Activated CD8-positive, alpha-beta T cell treated with anti-CD3 and anti-CD28 coated beads, Interleukin-2, amount 10 ng/mL, durations not matched to agents 7 days and 5 days (primary cell): ENCODE data around the gene UMAD1. TPM values are rescaled to one million over a fixed set of nuclear protein-coding genes. Genes with fewer than 3 reads are reported as not detected.

Source experiments
- ATAC-seq: fragments of 150-1000 bp; cut with Tn5 transposase; one replicate; pipeline ENCODE4 v1.10.0; 2021; ENCODE audit warnings: moderate library complexity
- CTCF ChIA-PET: fragments of 350-600 bp; sonication (Branson Sonifier 250); formaldehyde crosslinking; loops from one replicate; lab custom pipeline; 2021; ENCODE audit warnings: antibody characterized with exemption; lab: Charles Lee
- POLR2A ChIA-PET: fragments of 350-600 bp; sonication (Branson Sonifier 250); formaldehyde crosslinking; loops from one replicate; lab custom pipeline; 2021; ENCODE audit warnings: antibody characterized with exemption; lab: Charles Lee
- DNase-seq: peaks from one replicate; pipeline ENCODE4 v3.0.0-alpha.2; 2020
- H3K27ac Mint-ChIP-seq: one replicate; pipeline ENCODE4 v1.8.0; 2021; ENCODE audit warnings: mild to moderate bottlenecking, mixed read lengths
- H3K27me3 Mint-ChIP-seq: one replicate; pipeline ENCODE4 v1.8.0; 2021; ENCODE audit warnings: low read depth, mixed read lengths
- H3K36me3 Mint-ChIP-seq: one replicate; pipeline ENCODE4 v1.8.0; 2021; ENCODE audit warnings: low read depth, mixed read lengths
- H3K4me1 Mint-ChIP-seq: one replicate; pipeline ENCODE4 v1.8.0; 2021; ENCODE audit warnings: low read depth, mixed read lengths
- H3K4me3 Mint-ChIP-seq: one replicate; pipeline ENCODE4 v1.8.0; 2021; ENCODE audit warnings: mild to moderate bottlenecking, mixed read lengths
- H3K9me3 Mint-ChIP-seq: one replicate; pipeline ENCODE4 v1.8.0; 2022; ENCODE audit warnings: mixed read lengths; ENCODE audit not compliant: insufficient read depth
- total RNA-seq, 2 experiments: library from RNA; stranded (reverse); gene quantifications; one replicate each; pipeline ENCODE4 v1.2.3, GENCODE V29; 2021

Gene UMAD1
- total RNA-seq, 2 experiments from 2014 or later: 11.9 to 12.3 TPM

- CTCF ChIA-PET: interaction anchor here (1.7 to 2.8 kb wide), 2 partner anchors 13 kb away, joined by 7 to 16 read pairs; no protein-coding TSS in a partner anchor
- DNase-seq: no peak
- H3K27me3 Mint-ChIP-seq: no peaks in the 10 kb centered on the region
- POLR2A ChIA-PET: no interaction called here
- no peaks in the 10 kb centered on the region for H3K9me3 Mint-ChIP-seq
- H3K4me1 Mint-ChIP-seq: peaks cover 9% of the 10 kb centered on the region
- no peak overlapping the region for H3K27ac Mint-ChIP-seq
- no peak overlapping the region for H3K4me3 Mint-ChIP-seq
- peaks cover 7% of the 10 kb centered on the region for H3K36me3 Mint-ChIP-seq
- ATAC-seq: no peak
Measured at GRCh38 chr7:7693881-7694280, 53.3 kb downstream of the UMAD1 start.

- H3K4me1 Mint-ChIP-seq: peaks cover 9% of the 10 kb centered on the region
- CTCF ChIA-PET: interaction anchor here (1.7 kb wide), 1 partner anchor 14 kb away, joined by 7 read pairs; no protein-coding TSS in a partner anchor
- H3K27me3 Mint-ChIP-seq: no peaks in the 10 kb centered on the region
- no peak for DNase-seq
- H3K4me3 Mint-ChIP-seq: no peak overlapping the region
- ATAC-seq: no peak
- peaks cover 7% of the 10 kb centered on the region for H3K36me3 Mint-ChIP-seq
- no peaks in the 10 kb centered on the region for H3K9me3 Mint-ChIP-seq
- POLR2A ChIA-PET: no interaction called here
- H3K27ac Mint-ChIP-seq: no peak overlapping the region
Measured at GRCh38 chr7:7694542-7694941, 54.0 kb downstream of the UMAD1 start.

GRCh38 chr7:7695111-7695817, 54.7 kb downstream of the UMAD1 start:
- peaks cover 7% of the 10 kb centered on the region for H3K36me3 Mint-ChIP-seq
- DNase-seq (no peak), ATAC-seq (no peak)
- no peak overlapping the region for H3K27ac Mint-ChIP-seq
- ChIA-PET POLR2A (no interaction called here), CTCF (interaction anchor here (1.7 kb wide), 1 partner anchor 14 kb away, joined by 7 read pairs; no protein-coding TSS in a partner anchor)
- H3K4me3 Mint-ChIP-seq: no peak overlapping the region
- H3K27me3 Mint-ChIP-seq: no peaks in the 10 kb centered on the region
- H3K4me1 Mint-ChIP-seq: peaks cover 12% of the 10 kb centered on the region
- no peaks in the 10 kb centered on the region for H3K9me3 Mint-ChIP-seq

- Mint-ChIP-seq H3K4me1 (peaks cover 12% of the 10 kb centered on the region), H3K4me3 (no peak overlapping the region), H3K36me3 (peaks cover 7% of the 10 kb centered on the region), H3K27ac (no peak overlapping the region), H3K27me3 (no peaks in the 10 kb centered on the region), H3K9me3 (no peaks in the 10 kb centered on the region)
- ChIA-PET POLR2A (no interaction called here), CTCF (interaction anchor here (1.1 to 3.1 kb wide), 3 partner anchors 15 to 520 kb away, joined by 3 to 15 read pairs (median 3); no protein-coding TSS in a partner anchor)
- ATAC-seq (no peak), DNase-seq (no peak)
Measured at GRCh38 chr7:7696458-7697119, 56.0 kb downstream of the UMAD1 start.

- no peaks in the 10 kb centered on the region for H3K9me3 Mint-ChIP-seq
- no peaks in the 10 kb centered on the region for H3K27me3 Mint-ChIP-seq
- DNase-seq (no peak), ATAC-seq (no peak)
- peaks cover 12% of the 10 kb centered on the region for H3K4me1 Mint-ChIP-seq
- no peak overlapping the region for H3K27ac Mint-ChIP-seq
- CTCF ChIA-PET: interaction anchor here (1.2 to 3.1 kb wide), 2 partner anchors 18 kb away, joined by 3 to 15 read pairs; no protein-coding TSS in a partner anchor
- H3K36me3 Mint-ChIP-seq: peaks cover 7% of the 10 kb centered on the region
- POLR2A ChIA-PET: no interaction called here
- no peak overlapping the region for H3K4me3 Mint-ChIP-seq
Measured at GRCh38 chr7:7698930-7699329, 58.4 kb downstream of the UMAD1 start.

- ATAC-seq: no peak
- peaks cover 12% of the 10 kb centered on the region for H3K4me1 Mint-ChIP-seq
- peaks cover 7% of the 10 kb centered on the region for H3K36me3 Mint-ChIP-seq
- ChIA-PET CTCF (interaction anchor here (1.2 kb wide), 1 partner anchor 18 kb away, joined by 3 read pairs; no protein-coding TSS in a partner anchor), POLR2A (no interaction called here)
- no peak overlapping the region for H3K27ac Mint-ChIP-seq
- DNase-seq: no peak
- no peaks in the 10 kb centered on the region for H3K9me3 Mint-ChIP-seq
- H3K4me3 Mint-ChIP-seq: no peak overlapping the region
- H3K27me3 Mint-ChIP-seq: no peaks in the 10 kb centered on the region
Measured at GRCh38 chr7:7699380-7699779, 58.8 kb downstream of the UMAD1 start.

- CTCF ChIA-PET: interaction anchor here (1.0 to 1.2 kb wide), 2 partner anchors 8 to 19 kb away, joined by 3 to 4 read pairs; no protein-coding TSS in a partner anchor
Measured at GRCh38 chr7:7699970-7700369, 59.4 kb downstream of the UMAD1 start.

GRCh38 chr7:7701527-7701926, 61.0 kb downstream of the UMAD1 start:
- Mint-ChIP-seq H3K27me3 (no peaks in the 10 kb centered on the region), H3K4me3 (no peak overlapping the region), H3K36me3 (peaks cover under 1% of the 10 kb centered on the region), H3K4me1 (peaks cover 14% of the 10 kb centered on the region), H3K27ac (no peak overlapping the region), H3K9me3 (no peaks in the 10 kb centered on the region)
- CTCF ChIA-PET: interaction anchor here (1.9 kb wide), 1 partner anchor 20 kb away, joined by 8 read pairs; no protein-coding TSS in a partner anchor
- DNase-seq (no peak), ATAC-seq (no peak)
- POLR2A ChIA-PET: no interaction called here

More at GRCh38 chr7:7699970-7700369, 59.4 kb downstream of the UMAD1 start:
- ATAC-seq (no peak), DNase-seq (no peak)
- peaks cover 12% of the 10 kb centered on the region for H3K4me1 Mint-ChIP-seq
- POLR2A ChIA-PET: no interaction called here
- H3K27ac Mint-ChIP-seq: no peak overlapping the region
- H3K4me3 Mint-ChIP-seq: no peak overlapping the region
- H3K36me3 Mint-ChIP-seq: peaks cover 3% of the 10 kb centered on the region
- no peaks in the 10 kb centered on the region for H3K27me3 Mint-ChIP-seq
- H3K9me3 Mint-ChIP-seq: no peaks in the 10 kb centered on the region

GRCh38 chr7:7702826-7703225, 62.3 kb downstream of the UMAD1 start:
- ChIA-PET POLR2A (interaction anchor here (0.5 kb wide), 1 partner anchor 13 kb away, joined by 3 read pairs; no protein-coding TSS in a partner anchor), CTCF (interaction anchor here (1.9 kb wide), 1 partner anchor 21 kb away, joined by 8 read pairs; no protein-coding TSS in a partner anchor)
- H3K27ac Mint-ChIP-seq: no peak overlapping the region
- no peak overlapping the region for H3K4me3 Mint-ChIP-seq
- ATAC-seq (no peak), DNase-seq (no peak)
- no peaks in the 10 kb centered on the region for H3K27me3 Mint-ChIP-seq
- H3K36me3 Mint-ChIP-seq: no peaks in the 10 kb centered on the region
- no peaks in the 10 kb centered on the region for H3K9me3 Mint-ChIP-seq
- H3K4me1 Mint-ChIP-seq: peaks cover 7% of the 10 kb centered on the region

- no peak for ATAC-seq
- ChIA-PET CTCF (interaction anchor here (1.9 kb wide), 1 partner anchor 22 kb away, joined by 8 read pairs; no protein-coding TSS in a partner anchor), POLR2A (interaction anchor here (0.5 kb wide), 1 partner anchor 12 kb away, joined by 3 read pairs; no protein-coding TSS in a partner anchor)
- H3K9me3 Mint-ChIP-seq: no peaks in the 10 kb centered on the region
- peaks cover 6% of the 10 kb centered on the region for H3K4me1 Mint-ChIP-seq
- H3K36me3 Mint-ChIP-seq: no peaks in the 10 kb centered on the region
- H3K4me3 Mint-ChIP-seq: no peak overlapping the region
- no peak overlapping the region for H3K27ac Mint-ChIP-seq
- no peaks in the 10 kb centered on the region for H3K27me3 Mint-ChIP-seq
- DNase-seq: no peak
Measured at GRCh38 chr7:7703427-7703826, 62.9 kb downstream of the UMAD1 start.

GRCh38 chr7:7704867-7705266, 64.3 kb downstream of the UMAD1 start:
- peaks cover 5% of the 10 kb centered on the region for H3K4me1 Mint-ChIP-seq
- DNase-seq: no peak
- H3K4me3 Mint-ChIP-seq: no peak overlapping the region
- ChIA-PET CTCF (no interaction called here), POLR2A (no interaction called here)
- no peaks in the 10 kb centered on the region for H3K27me3 Mint-ChIP-seq
- no peaks in the 10 kb centered on the region for H3K9me3 Mint-ChIP-seq
- H3K36me3 Mint-ChIP-seq: no peaks in the 10 kb centered on the region
- H3K27ac Mint-ChIP-seq: no peak overlapping the region
- no peak for ATAC-seq
